ENCODE data around the gene ARMH4. TPM values are rescaled to one million over a fixed set of nuclear protein-coding genes. Genes with fewer than 3 reads are reported as not detected.

ARMH4 gene
- total RNA-seq, 4 donors from 2014 or later, result 2.1 to 6.6 (median 3.3) TPM

- TF ChIP-seq, protein P1, sequence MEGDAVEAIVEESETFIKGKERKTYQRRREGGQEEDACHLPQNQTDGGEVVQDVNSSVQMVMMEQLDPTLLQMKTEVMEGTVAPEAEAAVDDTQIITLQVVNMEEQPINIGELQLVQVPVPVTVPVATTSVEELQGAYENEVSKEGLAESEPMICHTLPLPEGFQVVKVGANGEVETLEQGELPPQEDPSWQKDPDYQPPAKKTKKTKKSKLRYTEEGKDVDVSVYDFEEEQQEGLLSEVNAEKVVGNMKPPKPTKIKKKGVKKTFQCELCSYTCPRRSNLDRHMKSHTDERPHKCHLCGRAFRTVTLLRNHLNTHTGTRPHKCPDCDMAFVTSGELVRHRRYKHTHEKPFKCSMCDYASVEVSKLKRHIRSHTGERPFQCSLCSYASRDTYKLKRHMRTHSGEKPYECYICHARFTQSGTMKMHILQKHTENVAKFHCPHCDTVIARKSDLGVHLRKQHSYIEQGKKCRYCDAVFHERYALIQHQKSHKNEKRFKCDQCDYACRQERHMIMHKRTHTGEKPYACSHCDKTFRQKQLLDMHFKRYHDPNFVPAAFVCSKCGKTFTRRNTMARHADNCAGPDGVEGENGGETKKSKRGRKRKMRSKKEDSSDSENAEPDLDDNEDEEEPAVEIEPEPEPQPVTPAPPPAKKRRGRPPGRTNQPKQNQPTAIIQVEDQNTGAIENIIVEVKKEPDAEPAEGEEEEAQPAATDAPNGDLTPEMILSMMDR (IDR thresholded peaks at IDR 0.05; ENCODE audit: low read depth), result no peak
These were observed 172.5 kb downstream of the ARMH4 start for GRCh38 chr14:57979376-57980048.

DNA sequence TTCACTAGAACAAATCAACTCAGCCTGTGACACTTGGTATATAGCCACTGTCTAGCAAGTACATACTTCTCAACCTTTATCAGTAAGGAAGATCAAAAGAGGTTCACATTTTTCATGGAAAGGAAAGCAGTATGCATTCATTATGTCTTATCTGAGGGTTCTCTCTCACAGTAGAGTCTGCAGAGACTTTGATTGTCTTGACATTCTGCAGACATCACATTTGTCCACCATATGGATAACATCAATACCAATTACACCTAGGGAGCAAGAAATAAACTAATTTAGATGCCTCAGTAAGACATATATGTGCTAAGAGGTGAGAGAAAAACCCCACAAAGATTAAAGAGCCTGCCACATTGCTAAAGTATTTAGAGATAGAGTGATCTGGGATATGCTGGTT lies 175.3 kb downstream of the ARMH4 start:
- TF ChIP-seq, protein P1 (IDR thresholded peaks at IDR 0.05; ENCODE audit: low read depth), result no peak

DNA sequence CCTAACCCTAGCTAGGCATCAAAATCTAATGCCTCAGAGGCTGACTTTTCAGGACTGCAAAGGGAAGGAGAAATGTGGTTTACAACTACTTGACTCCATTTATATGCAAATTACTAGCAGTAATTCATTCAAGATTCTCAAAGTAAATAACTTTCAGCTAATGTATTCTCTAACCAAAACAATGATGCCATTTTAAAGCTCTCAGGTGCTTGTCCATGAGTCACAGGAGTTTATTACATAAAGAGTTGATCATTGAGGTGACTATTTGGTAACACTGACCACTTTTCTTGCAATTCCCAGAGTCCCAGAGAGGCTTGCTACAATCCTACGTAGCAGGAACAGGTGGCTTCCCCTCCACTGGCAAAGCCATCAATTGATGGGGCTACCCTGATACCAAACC lies 177.1 kb downstream of the ARMH4 start:
- TF ChIP-seq, protein P1 (IDR thresholded peaks at IDR 0.05; ENCODE audit: low read depth), result no peak

- TF ChIP-seq, protein P1 (IDR thresholded peaks at IDR 0.05; ENCODE audit: low read depth), result no peak
These were observed 181.4 kb downstream of the ARMH4 start for GRCh38 chr14:57970594-57970993.

DNA sequence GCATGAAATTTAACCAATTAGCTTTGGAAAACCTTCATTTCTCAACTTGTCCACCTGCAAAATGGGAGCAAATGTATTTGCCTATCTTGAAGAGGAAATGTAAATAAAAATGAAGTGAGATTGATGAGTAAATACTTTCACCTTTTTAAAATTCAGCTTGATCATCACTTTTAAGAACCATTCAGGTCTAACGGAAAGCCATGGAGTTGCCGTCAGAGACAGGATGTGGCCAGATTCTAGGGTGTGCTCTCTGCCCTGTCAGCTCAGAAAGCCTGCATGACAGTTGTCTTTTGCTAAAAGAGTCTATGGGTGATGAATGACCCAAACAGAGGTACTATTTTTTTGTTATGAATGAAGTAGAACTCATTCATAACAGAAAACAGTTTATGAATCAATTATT lies 181.8 kb downstream of the ARMH4 start:
- TF ChIP-seq, protein P1 (IDR thresholded peaks at IDR 0.05; ENCODE audit: low read depth), result no peak

- TF ChIP-seq, protein P1 (IDR thresholded peaks at IDR 0.05; ENCODE audit: low read depth), result no peak
These were observed 188.9 kb downstream of the ARMH4 start for GRCh38 chr14:57963071-57963470.

- TF ChIP-seq, protein P1 (IDR thresholded peaks at IDR 0.05; ENCODE audit: low read depth), result no peak
These were observed 189.5 kb downstream of the ARMH4 start for GRCh38 chr14:57962325-57963035.
